Measurements from ENCODE around the gene PPM1M. TPM values are rescaled to one million over a fixed set of nuclear protein-coding genes. Genes with fewer than 3 reads are reported as not detected.

Gene PPM1M
- total RNA-seq, 2 donors from 2014 or later, result 21.1 to 28.8 TPM

- intact Hi-C loops (cut with DNase I), result loop anchor here in 1 of 2 donors (5.0 kb wide), 1 partner anchor 115 kb away; no protein-coding TSS in a partner anchor
- no peak for DNase-seq (ENCODE audit: low spot score)
Measured at GRCh38 chr3:52227766-52228165, 17.8 kb upstream of the PPM1M start.

- intact Hi-C loops (cut with DNase I), result loop anchor here in 1 of 2 donors (5.0 kb wide), 1 partner anchor 114 kb away; no protein-coding TSS in a partner anchor
- DNase-seq (ENCODE audit: low spot score), result no peak
Measured at GRCh38 chr3:52228266-52228665, 17.3 kb upstream of the PPM1M start.

DNA sequence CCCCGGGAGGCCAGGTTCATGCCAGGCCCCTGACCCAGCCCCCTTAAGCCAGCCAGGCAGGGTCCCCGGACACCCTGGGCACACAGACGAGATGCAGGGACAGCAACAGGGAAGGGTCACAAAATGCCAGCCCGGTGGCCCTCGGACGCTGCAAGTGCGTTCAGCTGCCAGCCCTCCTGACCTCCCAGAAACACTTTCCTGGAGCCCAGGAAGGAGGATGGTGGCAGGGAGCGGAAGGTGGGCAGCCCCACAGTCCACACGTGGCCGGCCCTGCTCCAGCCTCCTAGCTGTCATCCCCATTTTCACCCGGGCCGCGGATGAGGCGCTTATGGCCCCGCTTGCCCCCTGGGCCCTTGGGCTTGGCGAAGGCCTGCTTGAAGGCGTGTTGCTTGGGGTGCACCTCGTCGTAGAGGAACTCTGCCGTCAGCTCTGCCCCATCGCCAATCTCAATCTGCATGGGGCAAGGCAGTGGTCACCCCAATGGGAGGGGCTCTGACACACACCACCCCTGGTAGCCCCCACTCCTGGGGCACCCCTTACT lies 16.7 kb upstream of the PPM1M start:
- intact Hi-C loops (cut with DNase I), result loop anchor here in 1 of 2 donors (5.0 kb wide), 1 partner anchor 113 kb away; no protein-coding TSS in a partner anchor
- DNase-seq (ENCODE audit: low spot score), result no peak

DNA sequence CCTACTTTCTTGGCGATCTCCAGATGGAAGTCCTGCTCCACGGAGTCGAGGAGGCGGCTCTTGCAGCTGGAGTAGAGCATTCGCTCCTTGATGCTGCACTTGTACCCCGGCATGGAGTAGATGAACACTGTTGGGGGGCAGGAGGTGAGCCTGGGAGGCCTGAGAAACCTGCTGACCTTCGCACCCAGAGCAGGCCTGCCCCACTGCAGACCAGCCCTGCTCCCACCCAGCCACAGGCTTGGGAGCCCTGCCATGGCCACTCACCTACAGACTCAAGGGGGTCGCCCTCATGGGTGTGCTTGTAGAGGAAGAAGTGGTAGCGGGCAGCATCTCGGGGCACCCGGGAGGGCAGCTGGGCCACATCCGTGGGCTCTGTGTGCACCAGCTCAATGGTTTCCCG lies 15.9 kb upstream of the PPM1M start:
- no peak for DNase-seq (ENCODE audit: low spot score)
- intact Hi-C loops (cut with DNase I), result loop anchor here (5.0 kb wide), 2 partner anchors 113 to 453 kb away; no protein-coding TSS in a partner anchor

GRCh38 chr3:52230461-52230860 lies 15.1 kb upstream of the PPM1M start:
- intact Hi-C loops (cut with DNase I), result loop anchor here in 1 of 2 donors (5.0 kb wide), 1 partner anchor 452 kb away; no protein-coding TSS in a partner anchor
- DNase-seq (ENCODE audit: low spot score), result no peak

DNA sequence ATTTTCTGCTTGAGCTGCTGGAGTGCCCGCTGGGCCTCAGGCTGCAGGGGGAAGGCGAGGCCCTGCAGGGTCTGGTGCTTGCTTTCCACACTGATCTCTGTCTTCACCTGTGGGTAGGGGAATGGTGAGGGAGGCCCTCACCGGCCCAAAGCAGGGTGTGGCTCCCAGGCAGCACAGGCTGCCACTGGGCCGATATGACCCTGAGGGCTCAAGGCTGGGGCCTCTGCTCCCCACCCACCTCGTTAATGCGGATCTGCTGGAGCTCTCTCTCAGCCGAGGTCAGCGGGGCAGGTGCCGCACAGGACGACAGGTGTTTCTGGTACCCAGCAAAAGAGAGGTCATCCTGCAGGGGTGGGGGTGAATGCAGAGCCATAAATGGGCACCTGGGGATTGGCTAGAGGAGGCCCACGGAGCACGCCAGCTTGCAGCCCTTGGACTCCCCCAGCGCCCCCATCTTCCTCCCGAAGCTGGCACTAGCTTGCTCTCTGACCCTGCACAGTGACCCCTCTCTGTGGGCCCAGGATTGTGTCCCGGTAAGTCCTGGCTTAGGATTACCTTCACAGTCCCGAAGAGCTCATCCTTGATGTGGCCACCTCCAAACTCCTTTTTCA lies 14.6 kb upstream of the PPM1M start:
- intact Hi-C loops (cut with DNase I), result loop anchor here in 1 of 2 donors (5.0 kb wide), 1 partner anchor 451 kb away; no protein-coding TSS in a partner anchor
- no peak for DNase-seq (ENCODE audit: low spot score)

- intact Hi-C loops (cut with DNase I), result loop anchor here in 1 of 2 donors (5.0 kb wide), 1 partner anchor 451 kb away; no protein-coding TSS in a partner anchor
- DNase-seq (ENCODE audit: low spot score), result peak; percentile 93
Measured at GRCh38 chr3:52231502-52232278, 13.9 kb upstream of the PPM1M start.

- intact Hi-C loops (cut with DNase I), result loop anchor here in 1 of 2 donors (5.0 kb wide), 1 partner anchor 450 kb away; no protein-coding TSS in a partner anchor
- no peak for DNase-seq (ENCODE audit: low spot score)
Measured at GRCh38 chr3:52232279-52233107, 13.1 kb upstream of the PPM1M start.

DNA sequence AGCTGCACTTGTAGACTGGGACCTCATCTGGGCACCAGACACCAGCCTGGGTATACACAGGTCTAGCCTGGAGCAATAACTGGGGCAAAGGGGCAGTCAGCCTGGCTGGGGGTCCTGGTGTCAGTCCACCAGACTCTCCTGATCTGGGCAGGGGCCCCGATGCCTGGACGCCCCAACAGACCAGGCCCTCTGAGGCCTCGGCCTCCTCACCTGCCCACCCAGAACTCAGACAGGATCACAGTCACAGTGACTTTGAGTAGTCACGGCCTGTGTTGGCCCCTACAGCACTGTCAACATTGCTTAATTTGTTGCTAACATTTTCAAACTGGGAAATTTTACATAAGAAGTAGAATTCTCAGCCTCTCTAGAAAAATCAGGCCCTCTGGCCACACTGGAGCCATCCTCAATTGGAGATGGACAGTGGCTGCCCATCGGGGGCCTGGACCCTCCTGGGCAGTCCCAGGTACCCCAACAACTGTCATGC lies 12.4 kb upstream of the PPM1M start:
- DNase-seq (ENCODE audit: low spot score), result no peak
- intact Hi-C loops (cut with DNase I), result loop anchor here in 1 of 2 donors (5.0 kb wide), 1 partner anchor 449 kb away; no protein-coding TSS in a partner anchor

GRCh38 chr3:52233968-52234367 lies 11.6 kb upstream of the PPM1M start:
- DNase-seq (ENCODE audit: low spot score), result no peak
- intact Hi-C loops (cut with DNase I), result loop anchor here in 1 of 2 donors (5.0 kb wide), 1 partner anchor 448 kb away; no protein-coding TSS in a partner anchor

DNA sequence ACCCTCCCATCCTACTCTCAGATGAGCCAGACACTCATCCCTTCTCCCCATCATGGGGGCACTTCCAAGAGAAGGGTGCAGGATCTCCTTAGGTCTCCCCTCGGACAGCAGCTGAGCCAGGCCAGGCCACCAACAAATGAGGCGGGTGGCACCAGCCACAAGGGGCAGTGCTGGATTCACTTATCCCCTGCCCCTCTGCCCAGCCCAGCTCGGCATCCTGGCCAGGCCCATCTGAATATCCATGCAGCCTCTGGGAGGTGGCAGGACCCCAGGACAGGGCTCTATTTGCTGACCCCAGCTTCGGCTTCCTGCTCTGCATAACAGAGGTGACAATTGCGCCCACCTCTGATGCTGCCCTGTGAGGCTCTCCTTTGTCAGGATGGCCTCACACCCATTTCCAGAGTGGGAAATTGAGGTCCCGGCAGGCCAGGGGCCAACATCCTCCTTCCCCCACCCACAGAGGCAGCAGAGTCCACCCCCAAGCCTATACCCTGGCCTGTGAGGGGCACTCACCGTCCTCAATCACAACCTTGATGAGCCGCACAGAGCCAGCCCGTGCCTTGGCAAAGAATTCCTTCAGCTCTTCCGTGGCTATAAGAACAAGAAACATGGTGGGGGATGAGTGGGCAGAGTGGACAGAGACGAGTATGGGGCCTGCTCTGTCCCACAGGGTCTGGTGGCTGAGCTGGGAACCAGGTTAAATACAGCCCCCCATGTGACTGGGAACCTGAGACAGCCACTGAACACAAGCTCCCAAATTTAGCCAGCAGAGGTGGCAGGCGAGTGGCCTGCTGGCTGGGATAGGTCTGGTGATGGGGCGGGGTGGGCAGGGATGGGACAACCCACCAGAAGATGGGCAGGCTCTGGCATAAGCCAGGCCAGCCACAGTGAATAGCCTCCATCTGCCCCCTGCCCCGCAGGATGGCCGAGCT lies 10.8 kb upstream of the PPM1M start:
- intact Hi-C loops (cut with DNase I), result loop anchor here in 1 of 2 donors (5.0 kb wide), 2 partner anchors 53 to 448 kb away; partner anchors contain the start of gene GLYCTK
- peak; percentile 48 for DNase-seq (ENCODE audit: low spot score)

- DNase-seq (ENCODE audit: low spot score), result peak; percentile 48
- intact Hi-C loops (cut with DNase I), result loop anchor here in 1 of 2 donors (5.0 kb wide), 1 partner anchor 51 kb away; the partner anchor contains the start of gene GLYCTK
Measured at GRCh38 chr3:52236424-52236886, 9.1 kb upstream of the PPM1M start.

DNA sequence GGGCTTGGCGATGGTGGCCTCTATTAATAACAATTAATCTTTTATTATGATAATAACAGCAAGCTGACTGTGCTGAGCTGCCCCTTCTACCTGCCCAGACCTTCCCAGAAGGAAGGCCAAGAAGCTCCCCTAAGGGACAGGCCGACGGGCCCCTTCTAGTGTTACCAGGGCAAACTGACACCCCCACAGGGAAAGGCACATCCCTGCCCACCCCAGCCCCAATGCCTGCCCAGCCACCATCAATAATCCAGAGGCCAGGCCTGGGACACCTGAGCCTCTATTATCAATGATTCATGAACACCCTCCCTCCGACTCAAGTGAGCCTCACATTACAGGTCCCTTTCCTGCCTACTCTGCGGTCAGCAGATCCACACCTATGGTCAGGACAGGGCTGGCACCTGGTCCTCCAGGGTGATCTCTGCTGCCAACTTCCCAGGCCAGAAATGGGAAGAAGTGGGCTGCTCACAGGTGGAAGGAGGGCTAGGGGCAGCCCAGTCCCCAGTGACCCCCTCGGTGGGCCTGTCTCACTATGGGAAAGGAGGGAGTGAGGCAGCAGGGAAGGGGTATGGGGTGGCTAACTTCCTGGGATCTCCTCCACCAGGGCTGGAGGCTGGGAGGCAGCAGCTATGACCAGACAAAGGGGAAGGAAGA lies 8.4 kb upstream of the PPM1M start:
- no peak for DNase-seq (ENCODE audit: low spot score)
- intact Hi-C loops (cut with DNase I), result loop anchor here in 1 of 2 donors (5.0 kb wide), 1 partner anchor 50 kb away; the partner anchor contains the start of gene GLYCTK

DNA sequence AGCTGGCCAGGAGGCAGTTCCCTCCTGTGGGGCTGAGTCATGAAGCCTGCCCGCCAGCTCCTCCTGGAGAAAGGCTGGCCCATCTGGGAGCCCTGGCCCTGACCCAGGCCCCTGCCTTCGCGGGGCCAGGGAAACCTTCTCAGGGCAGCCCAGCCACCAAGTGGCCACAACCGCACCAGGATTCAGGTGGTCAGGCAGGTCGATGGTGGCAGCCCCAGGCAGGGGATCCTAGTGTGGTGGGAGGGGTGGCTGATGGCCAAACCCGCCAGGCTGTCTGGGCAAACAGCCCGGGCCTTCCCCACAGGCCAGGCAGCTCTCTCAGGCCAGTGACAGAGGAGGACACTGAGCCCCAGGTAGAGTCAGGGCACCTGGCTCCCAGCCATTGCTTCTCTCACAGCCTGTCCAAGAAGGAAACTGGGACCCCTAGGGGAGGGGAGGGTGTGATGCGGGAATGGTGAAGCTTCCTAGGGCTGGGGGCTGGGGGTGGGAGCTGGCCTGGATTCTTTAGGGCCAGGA lies 7.8 kb upstream of the PPM1M start:
- intact Hi-C loops (cut with DNase I), result loop anchor here in 1 of 2 donors (5.0 kb wide), 1 partner anchor 50 kb away; the partner anchor contains the start of gene GLYCTK
- DNase-seq (ENCODE audit: low spot score), result peak; percentile 96

DNA sequence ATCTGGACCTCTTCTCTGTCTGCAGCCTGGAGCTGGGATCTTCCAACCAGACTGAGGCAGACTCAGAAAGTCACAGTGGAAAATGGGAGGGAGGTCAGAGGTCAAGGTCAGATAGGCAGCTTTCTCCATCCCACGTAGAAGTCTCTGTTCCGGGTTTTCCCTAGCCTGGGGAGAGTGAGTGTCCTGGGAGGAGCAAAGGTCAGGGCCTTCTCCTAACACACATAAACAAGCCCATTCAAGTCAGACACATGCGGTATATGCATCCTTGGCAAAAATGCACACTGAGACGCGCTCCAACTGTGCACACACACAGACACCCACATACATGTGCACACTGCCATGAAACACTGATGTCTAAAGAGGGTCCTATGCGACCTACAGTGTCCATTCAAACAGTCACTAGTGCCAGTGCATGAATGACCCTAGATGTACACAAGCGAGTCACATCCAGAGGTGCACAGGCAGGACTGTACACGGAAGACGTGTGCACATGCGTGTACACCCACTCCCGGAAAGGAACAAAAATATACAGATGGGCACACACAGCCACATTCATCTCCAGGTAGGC lies 7.3 kb upstream of the PPM1M start:
- DNase-seq (ENCODE audit: low spot score), result peak; percentile 19
- intact Hi-C loops (cut with DNase I), result loop anchor here in 1 of 2 donors (5.0 kb wide), 1 partner anchor 49 kb away; the partner anchor contains the start of gene GLYCTK

Measured in posterior vena cava (tissue), 2 donors.